AML-193 (cell line): ENCODE data around the gene METTL25.
A peak's percentile ranks its signal among the peaks of the same experiment; 100 is the strongest.

Experiments
- DNase-seq, 2 experiments: peaks; one replicate each; lab custom pipeline; 2025; lab: John Stamatoyannopoulos, UW

Gene METTL25

DNA sequence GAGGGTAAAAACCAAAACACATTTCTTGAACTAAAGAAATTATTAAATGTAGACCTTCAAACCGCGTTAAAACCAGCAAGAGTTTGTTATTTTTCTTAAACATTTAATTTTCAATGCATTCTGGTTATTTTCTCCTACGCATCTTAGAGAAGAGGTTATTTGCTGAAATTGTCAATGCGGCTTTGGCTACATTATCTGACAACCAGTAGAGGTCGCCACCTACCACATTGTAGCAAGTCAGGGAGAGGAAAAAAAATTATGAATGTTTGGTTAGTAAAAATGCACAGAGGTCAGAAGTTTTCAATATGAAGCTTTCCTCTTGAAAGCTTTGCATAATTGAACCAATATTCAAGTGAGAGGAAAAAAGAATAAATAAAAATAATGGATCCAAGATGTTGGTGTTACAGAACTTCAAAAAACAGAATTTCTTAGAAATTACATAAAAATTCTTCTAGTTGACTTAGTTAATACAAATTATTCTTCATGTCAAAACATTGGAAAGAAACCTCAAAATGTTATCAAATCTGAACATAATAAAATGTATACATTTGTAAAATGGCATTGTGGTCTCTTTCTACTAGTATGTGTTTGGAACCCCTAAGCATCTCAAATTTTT lies 168.9 kb downstream of the METTL25 start:
- DNase-seq = peak; percentile 15 to 44
